ENCODE data around the gene SHTN1.

DNA sequence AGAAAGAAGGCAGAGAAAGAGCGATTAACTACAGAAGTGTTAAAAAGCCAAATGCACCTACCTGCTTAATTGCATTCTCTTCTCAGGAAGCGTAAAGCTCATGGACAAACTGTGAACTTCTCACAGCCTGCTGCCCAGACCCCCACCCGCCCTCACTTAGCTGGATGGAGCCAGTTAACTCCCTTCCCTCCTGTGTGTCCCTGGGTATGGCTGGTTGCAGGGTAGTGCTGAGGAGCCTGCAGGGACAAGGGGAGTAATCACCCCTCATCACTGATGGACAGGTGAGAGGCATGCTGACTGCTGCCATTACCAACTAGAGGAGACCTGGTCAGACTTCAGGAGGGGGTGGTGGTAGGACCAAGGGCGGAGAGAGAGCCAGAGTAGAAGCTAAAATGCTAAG, 118.2 kb downstream of the SHTN1 start:
- TF ChIP-seq, protein P1, sequence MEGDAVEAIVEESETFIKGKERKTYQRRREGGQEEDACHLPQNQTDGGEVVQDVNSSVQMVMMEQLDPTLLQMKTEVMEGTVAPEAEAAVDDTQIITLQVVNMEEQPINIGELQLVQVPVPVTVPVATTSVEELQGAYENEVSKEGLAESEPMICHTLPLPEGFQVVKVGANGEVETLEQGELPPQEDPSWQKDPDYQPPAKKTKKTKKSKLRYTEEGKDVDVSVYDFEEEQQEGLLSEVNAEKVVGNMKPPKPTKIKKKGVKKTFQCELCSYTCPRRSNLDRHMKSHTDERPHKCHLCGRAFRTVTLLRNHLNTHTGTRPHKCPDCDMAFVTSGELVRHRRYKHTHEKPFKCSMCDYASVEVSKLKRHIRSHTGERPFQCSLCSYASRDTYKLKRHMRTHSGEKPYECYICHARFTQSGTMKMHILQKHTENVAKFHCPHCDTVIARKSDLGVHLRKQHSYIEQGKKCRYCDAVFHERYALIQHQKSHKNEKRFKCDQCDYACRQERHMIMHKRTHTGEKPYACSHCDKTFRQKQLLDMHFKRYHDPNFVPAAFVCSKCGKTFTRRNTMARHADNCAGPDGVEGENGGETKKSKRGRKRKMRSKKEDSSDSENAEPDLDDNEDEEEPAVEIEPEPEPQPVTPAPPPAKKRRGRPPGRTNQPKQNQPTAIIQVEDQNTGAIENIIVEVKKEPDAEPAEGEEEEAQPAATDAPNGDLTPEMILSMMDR (conservative IDR thresholded peaks at IDR 0.05 in 1 of 2, IDR thresholded peaks at IDR 0.05 in 1 of 2; ENCODE audit: low read depth in 1 of 2, low read length in 2 of 2): no peak
- no peak for TF ChIP-seq EZH2 (IDR thresholded peaks at IDR 0.05; ENCODE audit: low read length, missing control alignments)

Data from fibroblast of lung (primary cell).